CD14-positive monocyte (primary cell): ENCODE results near the gene ANXA4. TPM values are rescaled to one million over a fixed set of nuclear protein-coding genes. Genes with fewer than 3 reads are reported as not detected.

Source experiments
- DNase-seq, 3 donors: peaks; one replicate each; pipeline ENCODE4 v3.0.0-alpha.2; 2011 to 2022
- H2AFZ ChIP-seq: 2 replicates; pipeline ENCODE4 v1.6.0; 2012; ENCODE audit warnings: mild to moderate bottlenecking, low read depth, low read length, inconsistent platforms; ENCODE audit not compliant: insufficient read depth, poor library complexity, severe bottlenecking
- H3K27ac ChIP-seq, 2 donors: 1 replicate in 1 of 2; 2 replicates in 1 of 2; pipeline ENCODE4 v1.5.1; 2012 to 2013; ENCODE audit warnings: low read length in 2 of 2, control low read depth in 1 of 2, inconsistent platforms in 1 of 2, low read depth in 1 of 2, mild to moderate bottlenecking in 1 of 2
- H3K27me3 ChIP-seq, 2 donors: one replicate each; pipeline versions ENCODE4 v1.6.0 to v1.6.1; 2011 to 2013; ENCODE audit warnings: low read length in 2 of 2; ENCODE audit not compliant: control insufficient read depth in 2 of 2, insufficient read depth in 2 of 2
- H3K36me3 ChIP-seq, 2 donors: replicated peaks in 1 of 2; 1 replicate in 1 of 2; 2 replicates in 1 of 2; pipeline versions ENCODE4 v1.5.1 to v1.6.1; 2012 to 2013; ENCODE audit warnings: low read length in 2 of 2, control low read depth in 1 of 2, inconsistent platforms in 1 of 2, mild to moderate bottlenecking in 1 of 2; ENCODE audit not compliant: insufficient read depth in 2 of 2, control insufficient read depth in 1 of 2
- H3K4me1 ChIP-seq, 2 donors: 1 replicate in 1 of 2; 2 replicates in 1 of 2; pipeline versions ENCODE4 v1.5.1 to v1.6.1; 2012 to 2013; ENCODE audit warnings: low read length in 2 of 2, control low read depth in 1 of 2, inconsistent platforms in 1 of 2, mild to moderate bottlenecking in 1 of 2, moderate library complexity in 1 of 2; ENCODE audit not compliant: insufficient read depth in 2 of 2, control insufficient read depth in 1 of 2
- H3K4me2 ChIP-seq: replicated peaks from 2 replicates; pipeline ENCODE3; 2012; ENCODE audit warnings: low read length, moderate library complexity, mild to moderate bottlenecking; ENCODE audit not compliant: poor library complexity, severe bottlenecking; ENCODE audit errors: extremely low read depth
- H3K4me3 ChIP-seq, 3 experiments: fragments of 200-600 bp in 1 of 3; sonication (generic) in 1 of 3; replicated peaks in 1 of 3; 1 replicate in 2 of 3; 2 replicates in 1 of 3; pipeline ENCODE4 v1.5.1; 2011 to 2013; ENCODE audit warnings: low read length in 3 of 3, mild to moderate bottlenecking in 3 of 3, control low read depth in 2 of 3, low read depth in 2 of 3, inconsistent platforms in 1 of 3, moderate library complexity in 1 of 3
- H3K79me2 ChIP-seq: 2 replicates; pipeline ENCODE4 v1.6.0; 2012; ENCODE audit warnings: mild to moderate bottlenecking, control low read depth, inconsistent platforms, low read length, moderate library complexity; ENCODE audit not compliant: insufficient read depth
- H3K9ac ChIP-seq: 2 replicates; pipeline ENCODE4 v1.6.0; 2017; ENCODE audit warnings: low read length, mild to moderate bottlenecking; ENCODE audit not compliant: insufficient read depth, poor library complexity, severe bottlenecking
- H3K9me3 ChIP-seq, 2 donors: replicated peaks in 1 of 2; 1 replicate in 1 of 2; 2 replicates in 1 of 2; pipeline versions ENCODE4 v1.5.1 to v1.6.1; 2012 to 2013; ENCODE audit warnings: low read length in 2 of 2, control low read depth in 1 of 2; ENCODE audit not compliant: control insufficient read depth in 1 of 2, insufficient read depth in 1 of 2
- H4K20me1 ChIP-seq: 2 replicates; pipeline ENCODE4 v1.6.0; 2012; ENCODE audit warnings: mild to moderate bottlenecking, low read length, control low read depth, moderate library complexity; ENCODE audit not compliant: insufficient read depth
- H3K27ac Mint-ChIP-seq, 7 donors: one replicate each; pipeline ENCODE4 v1.8.0; 2020; ENCODE audit warnings: mild to moderate bottlenecking in 7 of 7, mixed read lengths in 7 of 7, moderate library complexity in 6 of 7, inconsistent platforms in 2 of 7
- H3K27me3 Mint-ChIP-seq, 3 donors: one replicate each; pipeline ENCODE4 v1.8.0; 2021 to 2022; ENCODE audit warnings: low read depth in 3 of 3, mild to moderate bottlenecking in 3 of 3, mixed read lengths in 3 of 3, moderate library complexity in 3 of 3, inconsistent platforms in 1 of 3
- H3K36me3 Mint-ChIP-seq, 2 donors: one replicate each; pipeline ENCODE4 v1.8.0; 2020; ENCODE audit warnings: mixed read lengths in 2 of 2, inconsistent platforms in 1 of 2, mild to moderate bottlenecking in 1 of 2
- H3K4me1 Mint-ChIP-seq: one replicate; pipeline ENCODE4 v1.8.0; 2020; ENCODE audit warnings: mild to moderate bottlenecking, mixed read lengths
- H3K4me3 Mint-ChIP-seq, 2 donors: one replicate each; pipeline ENCODE4 v1.8.0; 2020; ENCODE audit warnings: mild to moderate bottlenecking in 2 of 2, mixed read lengths in 2 of 2, moderate library complexity in 1 of 2
- H3K9me3 Mint-ChIP-seq, 7 donors: one replicate each; pipeline ENCODE4 v1.8.0; 2020 to 2022; ENCODE audit warnings: mixed read lengths in 7 of 7, mild to moderate bottlenecking in 6 of 7, moderate library complexity in 6 of 7, inconsistent platforms in 2 of 7
- WGBS: methylation state at CpG from one replicate; pipeline ENCODE4 v1.1.5; 2013; ENCODE audit warnings: missing lambda C conversion rate; ENCODE audit not compliant: insufficient coverage; 5-methylcytosine and 5-hydroxymethylcytosine counted together
- intact Hi-C, 2 donors: fragments of 100-400 bp; cut with micrococcal nuclease; formaldehyde crosslinking; loops; one replicate each; pipeline versions ENCODE4 v1.15.0 to v1.15.1; 2023
- polyA plus RNA-seq, 3 donors: library from polyadenylated mRNA; depleted of rRNA in 1 of 3; unstranded in 2 of 3; stranded (reverse) in 1 of 3; fragments of 300-500 nt in 2 of 3; fragments of >200 nt in 1 of 3; fragmentation: Illumina TruSeq in 2 of 3; gene quantifications; 1 replicate in 2 of 3; 2 replicates in 1 of 3; pipeline ENCODE4 v1.2.3, GENCODE V29; 2012 to 2021
- TF ChIP-seq, protein P1 (sequence below): fragments of 200-600 bp; IDR thresholded peaks from one replicate; pipeline ENCODE4 v1.8.0; 2022; ENCODE audit warnings: antibody characterized with exemption, mild to moderate bottlenecking

Gene ANXA4
- polyA plus RNA-seq, 3 donors: 30.0 to 95.7 (median 64.7) TPM

GRCh38 chr2:69717186-69717585 lies 24.7 kb upstream of the ANXA4 start:
- Mint-ChIP-seq H3K27me3 (peaks cover 0 to 4% (median 2%) of the 10 kb centered on the region in 3 donors), H3K4me1 (peaks cover 6% of the 10 kb centered on the region), H3K4me3 (no peak overlapping the region), H3K9me3 (no peaks in the 10 kb centered on the region), H3K36me3 (no peaks in the 10 kb centered on the region), H3K27ac (no peak overlapping the region)
- Histone ChIP-seq H3K4me1 (peaks cover 5 to 7% of the 10 kb centered on the region in 2 donors), H3K36me3 (no peaks in the 10 kb centered on the region), H3K79me2 (no peaks in the 10 kb centered on the region), H3K27ac (no peak overlapping the region), H2AFZ (no peak overlapping the region), H3K4me3 (no peak overlapping the region), H4K20me1 (no peaks in the 10 kb centered on the region), H3K9me3 (no peaks in the 10 kb centered on the region), H3K4me2 (no peak overlapping the region), H3K9ac (no peak overlapping the region), H3K27me3 (no peaks in the 10 kb centered on the region)
- WGBS: 60% methylated on average over 1 of the region's 2 CpGs
- DNase-seq: no peak
- TF ChIP-seq, protein P1, sequence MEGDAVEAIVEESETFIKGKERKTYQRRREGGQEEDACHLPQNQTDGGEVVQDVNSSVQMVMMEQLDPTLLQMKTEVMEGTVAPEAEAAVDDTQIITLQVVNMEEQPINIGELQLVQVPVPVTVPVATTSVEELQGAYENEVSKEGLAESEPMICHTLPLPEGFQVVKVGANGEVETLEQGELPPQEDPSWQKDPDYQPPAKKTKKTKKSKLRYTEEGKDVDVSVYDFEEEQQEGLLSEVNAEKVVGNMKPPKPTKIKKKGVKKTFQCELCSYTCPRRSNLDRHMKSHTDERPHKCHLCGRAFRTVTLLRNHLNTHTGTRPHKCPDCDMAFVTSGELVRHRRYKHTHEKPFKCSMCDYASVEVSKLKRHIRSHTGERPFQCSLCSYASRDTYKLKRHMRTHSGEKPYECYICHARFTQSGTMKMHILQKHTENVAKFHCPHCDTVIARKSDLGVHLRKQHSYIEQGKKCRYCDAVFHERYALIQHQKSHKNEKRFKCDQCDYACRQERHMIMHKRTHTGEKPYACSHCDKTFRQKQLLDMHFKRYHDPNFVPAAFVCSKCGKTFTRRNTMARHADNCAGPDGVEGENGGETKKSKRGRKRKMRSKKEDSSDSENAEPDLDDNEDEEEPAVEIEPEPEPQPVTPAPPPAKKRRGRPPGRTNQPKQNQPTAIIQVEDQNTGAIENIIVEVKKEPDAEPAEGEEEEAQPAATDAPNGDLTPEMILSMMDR: no peak
- intact Hi-C loops: no loop called here

GRCh38 chr2:69717861-69718273 lies 24.1 kb upstream of the ANXA4 start:
- H3K27me3 Mint-ChIP-seq: peaks cover 0 to 4% (median 2%) of the 10 kb centered on the region in 3 donors
- no peaks in the 10 kb centered on the region for H3K36me3 Mint-ChIP-seq
- H3K36me3 ChIP-seq: no peaks in the 10 kb centered on the region
- no CpG with 5 or more reads among the region's 2 CpGs for WGBS
- H3K27ac ChIP-seq: no peak overlapping the region
- H2AFZ ChIP-seq: no peak overlapping the region
- no peaks in the 10 kb centered on the region for H4K20me1 ChIP-seq
- peaks cover 6% of the 10 kb centered on the region for H3K4me1 Mint-ChIP-seq
- H3K4me3 ChIP-seq: no peak overlapping the region
- no peak overlapping the region for H3K9ac ChIP-seq
- TF ChIP-seq, protein P1: no peak
- H3K4me3 Mint-ChIP-seq: no peak overlapping the region
- intact Hi-C loops: no loop called here
- no peak overlapping the region for H3K4me2 ChIP-seq
- peaks cover 5 to 7% of the 10 kb centered on the region in 2 donors for H3K4me1 ChIP-seq
- no peaks in the 10 kb centered on the region for H3K9me3 Mint-ChIP-seq
- no peak for DNase-seq
- no peaks in the 10 kb centered on the region for H3K9me3 ChIP-seq
- no peaks in the 10 kb centered on the region for H3K79me2 ChIP-seq
- H3K27me3 ChIP-seq: no peaks in the 10 kb centered on the region
- no peak overlapping the region for H3K27ac Mint-ChIP-seq
